Upper lobe of left lung (tissue), 4 donors: ENCODE measurements around the gene ZNF407.

ENCODE experiments used
- CTCF ChIP-seq, 6 experiments: fragments of 450-650 bp in 4 of 6; fragments of 200-600 bp in 2 of 6; sonication (generic) in 2 of 6; IDR thresholded peaks; one replicate each; pipeline ENCODE4 v1.5.1; 2016 to 2019; ENCODE audit warnings: antibody characterized with exemption in 6 of 6
- EP300 ChIP-seq, 4 donors: sonication (generic); formaldehyde crosslinking; IDR thresholded peaks; one replicate each; pipeline ENCODE4 v1.5.1; 2017; ENCODE audit warnings: antibody characterized with exemption in 4 of 4, control low read depth in 2 of 4
- POLR2A ChIP-seq, 4 donors: fragments of 450-650 bp; IDR thresholded peaks; one replicate each; pipeline ENCODE4 v1.5.1; 2016 to 2017; ENCODE audit warnings: antibody characterized with exemption in 4 of 4, mild to moderate bottlenecking in 2 of 4
- POLR2AphosphoS5 ChIP-seq, 2 donors: sonication (generic); formaldehyde crosslinking; IDR thresholded peaks; one replicate each; pipeline ENCODE4 v1.5.1; 2017; ENCODE audit warnings: antibody characterized with exemption in 2 of 2

- no peak for TF ChIP-seq POLR2A (IDR thresholded peaks at IDR 0.05)
- no peak for TF ChIP-seq CTCF (IDR thresholded peaks at IDR 0.05)
- no peak for TF ChIP-seq POLR2AphosphoS5 (IDR thresholded peaks at IDR 0.05)
- TF ChIP-seq EP300 (IDR thresholded peaks at IDR 0.05), result no peak
Measured at GRCh38 chr18:74895686-74896085, 298.0 kb downstream of the ZNF407 start.
